HG03025 (cell line): ENCODE results near the gene TAF15.

Source experiments
- ATAC-seq: cut with Tn5 transposase; IDR thresholded peaks from one replicate; pipeline ENCODE4 v1.9.1; 2021; ENCODE audit warnings: mild to moderate bottlenecking, moderate library complexity; ENCODE audit not compliant: unreplicated experiment, low FRiP score

Gene TAF15

GRCh38 chr17:35868737-35869136 lies 59.5 kb downstream of the TAF15 start, which contains the start of gene HEATR9:
Gene HEATR9, minus strand, starts transcription at chr17:35868891. Its CDS starts 149 bp downstream, at chr17:35868742.
- ATAC-seq, result no peak

GRCh38 chr17:35870906-35871819 lies 61.9 kb downstream of the TAF15 start:
- no peak for ATAC-seq

GRCh38 chr17:35872196-35872980 lies 63.1 kb downstream of the TAF15 start:
- no peak for ATAC-seq

- no peak for ATAC-seq
These were observed 66.0 kb downstream of the TAF15 start for GRCh38 chr17:35875072-35875799.

- no peak for ATAC-seq
These were observed 66.5 kb downstream of the TAF15 start for GRCh38 chr17:35875800-35876139.

- ATAC-seq, result no peak
These were observed 67.2 kb downstream of the TAF15 start for GRCh38 chr17:35876534-35876933.

GRCh38 chr17:35877345-35878029 lies 68.2 kb downstream of the TAF15 start:
- no peak for ATAC-seq

GRCh38 chr17:35878361-35878760 lies 69.1 kb downstream of the TAF15 start:
- ATAC-seq, result no peak

- ATAC-seq, result peak; percentile 82
These were observed 70.7 kb downstream of the TAF15 start, which contains the start of gene CCL5 for GRCh38 chr17:35879773-35880654. Gene CCL5, minus strand, starts transcription at chr17:35880360.

- no peak for ATAC-seq
These were observed 80.0 kb downstream of the TAF15 start for GRCh38 chr17:35889241-35889640.

GRCh38 chr17:35889818-35890773 lies 80.8 kb downstream of the TAF15 start:
- no peak for ATAC-seq

GRCh38 chr17:35890774-35891155 lies 81.5 kb downstream of the TAF15 start:
- no peak for ATAC-seq

GRCh38 chr17:35891269-35891668 lies 82.0 kb downstream of the TAF15 start:
- ATAC-seq, result no peak

- no peak for ATAC-seq
These were observed 83.1 kb downstream of the TAF15 start for GRCh38 chr17:35892091-35893035.

GRCh38 chr17:35893751-35894150 lies 84.5 kb downstream of the TAF15 start:
- no peak for ATAC-seq

GRCh38 chr17:35894206-35894605 lies 84.9 kb downstream of the TAF15 start:
- ATAC-seq, result no peak
